Neural progenitor cell (in vitro differentiated cells): ENCODE measurements around the gene ZNF488. TPM values are rescaled to one million over a fixed set of nuclear protein-coding genes. Genes with fewer than 3 reads are reported as not detected.

Source experiments
- DNase-seq: peaks from one replicate; pipeline ENCODE4 v3.0.0-alpha.2; 2016; ENCODE audit warnings: low spot score
- H2AFZ ChIP-seq: fragments of 200-600 bp; sonication (generic); replicated peaks from 2 replicates; pipeline ENCODE4 v1.6.1; 2016; ENCODE audit warnings: antibody characterized with exemption
- H3F3A ChIP-seq: fragments of 200-600 bp; sonication (generic); 2 replicates; pipeline ENCODE4 v1.6.1; 2016; ENCODE audit warnings: antibody characterized with exemption, low read depth
- H3K27ac ChIP-seq: fragments of 200-600 bp; sonication (generic); 2 replicates; pipeline ENCODE4 v1.5.1; 2016; ENCODE audit warnings: mild to moderate bottlenecking
- H3K27me3 ChIP-seq: fragments of 200-600 bp; sonication (generic); 2 replicates; pipeline ENCODE4 v1.6.1; 2016; ENCODE audit warnings: mild to moderate bottlenecking, moderate library complexity
- H3K36me3 ChIP-seq: fragments of 200-600 bp; sonication (generic); 2 replicates; pipeline ENCODE4 v1.5.1; 2016
- H3K4me1 ChIP-seq: fragments of 200-600 bp; sonication (generic); 2 replicates; pipeline ENCODE4 v1.6.1; 2016; ENCODE audit warnings: mixed run types
- H3K4me2 ChIP-seq: fragments of 200-600 bp; sonication (generic); 2 replicates; pipeline ENCODE4 v1.6.1; 2016
- H3K4me3 ChIP-seq: fragments of 200-600 bp; sonication (generic); 2 replicates; pipeline ENCODE4 v1.5.1; 2016
- H3K79me2 ChIP-seq: fragments of 200-600 bp; sonication (generic); 2 replicates; pipeline ENCODE4 v1.6.1; 2016; ENCODE audit warnings: low read depth
- H3K9ac ChIP-seq: fragments of 200-600 bp; sonication (generic); 2 replicates; pipeline ENCODE4 v1.6.1; 2016
- H3K9me3 ChIP-seq: fragments of 200-600 bp; sonication (generic); 2 replicates; pipeline ENCODE4 v1.5.1; 2016; ENCODE audit warnings: low read depth
- H4K20me1 ChIP-seq: fragments of 200-600 bp; sonication (generic); 2 replicates; pipeline ENCODE4 v1.6.1; 2016; ENCODE audit warnings: low read depth
- H3K27ac Mint-ChIP-seq: 3 replicates; pipeline ENCODE4 v1.8.0; 2021; ENCODE audit warnings: mixed read lengths
- H3K27me3 Mint-ChIP-seq: 2 replicates; pipeline ENCODE4 v1.8.0; 2022; ENCODE audit warnings: low read depth, mild to moderate bottlenecking, inconsistent platforms, moderate library complexity, mixed read lengths; ENCODE audit not compliant: insufficient read depth
- H3K36me3 Mint-ChIP-seq: 3 replicates; pipeline ENCODE4 v1.8.0; 2021; ENCODE audit warnings: mixed read lengths
- H3K4me1 Mint-ChIP-seq: 3 replicates; pipeline ENCODE4 v1.8.0; 2021; ENCODE audit warnings: mixed read lengths
- H3K4me3 Mint-ChIP-seq: 3 replicates; pipeline ENCODE4 v1.8.0; 2021; ENCODE audit warnings: mild to moderate bottlenecking, moderate library complexity, mixed read lengths
- H3K9me3 Mint-ChIP-seq: 3 replicates; pipeline ENCODE4 v1.8.0; 2020; ENCODE audit warnings: mixed read lengths
- CTCF ChIP-seq: fragments of 200-600 bp; sonication (generic); IDR thresholded peaks from 2 replicates; pipeline ENCODE4 v1.5.1; 2017; ENCODE audit warnings: antibody characterized with exemption, mild to moderate bottlenecking
- EZH2 ChIP-seq: fragments of 200-600 bp; sonication (generic); IDR thresholded peaks from 2 replicates; pipeline ENCODE4 v1.6.1; 2017; ENCODE audit warnings: antibody characterized with exemption, mild to moderate bottlenecking, moderate library complexity
- EZH2phosphoT487 ChIP-seq: fragments of 200-600 bp; sonication (generic); IDR thresholded peaks from 2 replicates; pipeline ENCODE4 v1.6.1; 2017; ENCODE audit warnings: antibody characterized with exemption
- total RNA-seq: library from RNA; depleted of rRNA; stranded (reverse); fragments of >200 nt; gene quantifications from 2 replicates; pipeline ENCODE4 v1.2.3, GENCODE V29; 2015; ENCODE audit warnings: low replicate concordance

ZNF488 gene
- total RNA-seq, 1 donor from 2014 or later: not detected

- Histone ChIP-seq H3K36me3 (no peaks in the 10 kb centered on the region), H3K9ac (no peak overlapping the region), H3K9me3 (no peaks in the 10 kb centered on the region), H3K27ac (no peak overlapping the region), H3K79me2 (no peaks in the 10 kb centered on the region), H4K20me1 (no peaks in the 10 kb centered on the region), H3K27me3 (no peaks in the 10 kb centered on the region), H3F3A (no peaks in the 10 kb centered on the region), H3K4me2 (no peak overlapping the region), H3K4me1 (no peaks in the 10 kb centered on the region), H3K4me3 (no peak overlapping the region), H2AFZ (no peak overlapping the region)
- TF ChIP-seq EZH2 (no peak), EZH2phosphoT487 (no peak), CTCF (no peak)
- H3K27ac Mint-ChIP-seq: peak overlapping the region; percentile 86
- DNase-seq: no peak
- H3K4me1 Mint-ChIP-seq: peaks cover 10% of the 10 kb centered on the region
- no peaks in the 10 kb centered on the region for H3K36me3 Mint-ChIP-seq
- no peaks in the 10 kb centered on the region for H3K9me3 Mint-ChIP-seq
- H3K27me3 Mint-ChIP-seq: peaks cover 6% of the 10 kb centered on the region
- no peak overlapping the region for H3K4me3 Mint-ChIP-seq
Measured at GRCh38 chr10:47339759-47340607, 44.1 kb downstream of the ZNF488 start.

- H3K9me3 ChIP-seq: no peaks in the 10 kb centered on the region
- peaks cover 5% of the 10 kb centered on the region for H3K27me3 Mint-ChIP-seq
- H3K4me3 ChIP-seq: no peak overlapping the region
- no peak overlapping the region for H2AFZ ChIP-seq
- no peak overlapping the region for H3K27ac Mint-ChIP-seq
- peaks cover 10% of the 10 kb centered on the region for H3K4me1 Mint-ChIP-seq
- H3K4me1 ChIP-seq: no peaks in the 10 kb centered on the region
- no peaks in the 10 kb centered on the region for H3K36me3 ChIP-seq
- no peaks in the 10 kb centered on the region for H3F3A ChIP-seq
- no peaks in the 10 kb centered on the region for H3K9me3 Mint-ChIP-seq
- no peak overlapping the region for H3K4me3 Mint-ChIP-seq
- no peaks in the 10 kb centered on the region for H3K79me2 ChIP-seq
- no peaks in the 10 kb centered on the region for H3K27me3 ChIP-seq
- H4K20me1 ChIP-seq: no peaks in the 10 kb centered on the region
- no peak overlapping the region for H3K9ac ChIP-seq
- TF ChIP-seq EZH2phosphoT487: no peak
- TF ChIP-seq EZH2: no peak
- TF ChIP-seq CTCF: no peak
- DNase-seq: no peak
- H3K27ac ChIP-seq: no peak overlapping the region
- no peaks in the 10 kb centered on the region for H3K36me3 Mint-ChIP-seq
- H3K4me2 ChIP-seq: no peak overlapping the region
Measured at GRCh38 chr10:47339186-47339735, 44.8 kb downstream of the ZNF488 start.

GRCh38 chr10:47337310-47337709, 46.8 kb downstream of the ZNF488 start:
- no peak overlapping the region for H2AFZ ChIP-seq
- H3K4me1 ChIP-seq: no peaks in the 10 kb centered on the region
- H3K9ac ChIP-seq: no peak overlapping the region
- Mint-ChIP-seq H3K9me3 (no peaks in the 10 kb centered on the region), H3K4me1 (peaks cover 10% of the 10 kb centered on the region), H3K27ac (no peak overlapping the region), H3K36me3 (no peaks in the 10 kb centered on the region), H3K4me3 (no peak overlapping the region), H3K27me3 (peaks cover 7% of the 10 kb centered on the region)
- no peaks in the 10 kb centered on the region for H3F3A ChIP-seq
- H3K4me2 ChIP-seq: no peak overlapping the region
- H3K27ac ChIP-seq: no peak overlapping the region
- no peaks in the 10 kb centered on the region for H3K27me3 ChIP-seq
- H4K20me1 ChIP-seq: no peaks in the 10 kb centered on the region
- no peak overlapping the region for H3K4me3 ChIP-seq
- TF ChIP-seq EZH2 (no peak), CTCF (no peak), EZH2phosphoT487 (no peak)
- no peaks in the 10 kb centered on the region for H3K79me2 ChIP-seq
- H3K9me3 ChIP-seq: no peaks in the 10 kb centered on the region
- no peaks in the 10 kb centered on the region for H3K36me3 ChIP-seq
- no peak for DNase-seq
